ENCODE measurements around the gene CLDN6.

DNA sequence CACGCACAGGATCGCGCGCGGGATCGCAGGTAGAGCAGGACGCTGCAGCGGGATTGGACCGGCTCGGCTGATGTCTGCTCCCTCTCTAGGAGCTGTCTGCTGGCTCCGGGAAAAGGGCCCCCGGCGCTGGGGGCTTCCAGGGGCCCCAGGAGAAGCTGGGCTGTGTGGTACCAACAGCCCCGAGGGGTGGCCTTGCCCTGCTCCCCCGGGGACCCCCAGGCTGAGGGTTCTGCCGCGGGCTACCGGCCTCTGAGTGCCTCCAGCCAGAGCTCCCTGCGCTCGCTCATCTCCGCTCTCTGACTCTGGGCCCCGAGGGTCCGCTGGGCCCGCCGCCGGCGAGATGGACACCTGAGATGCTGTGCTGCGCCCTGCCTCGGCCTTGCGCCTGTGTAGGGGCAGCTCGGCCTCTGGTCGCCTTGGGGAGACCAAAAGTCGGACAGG lies 50.2 kb downstream of the CLDN6 start:
- TF ChIP-seq, protein P1, sequence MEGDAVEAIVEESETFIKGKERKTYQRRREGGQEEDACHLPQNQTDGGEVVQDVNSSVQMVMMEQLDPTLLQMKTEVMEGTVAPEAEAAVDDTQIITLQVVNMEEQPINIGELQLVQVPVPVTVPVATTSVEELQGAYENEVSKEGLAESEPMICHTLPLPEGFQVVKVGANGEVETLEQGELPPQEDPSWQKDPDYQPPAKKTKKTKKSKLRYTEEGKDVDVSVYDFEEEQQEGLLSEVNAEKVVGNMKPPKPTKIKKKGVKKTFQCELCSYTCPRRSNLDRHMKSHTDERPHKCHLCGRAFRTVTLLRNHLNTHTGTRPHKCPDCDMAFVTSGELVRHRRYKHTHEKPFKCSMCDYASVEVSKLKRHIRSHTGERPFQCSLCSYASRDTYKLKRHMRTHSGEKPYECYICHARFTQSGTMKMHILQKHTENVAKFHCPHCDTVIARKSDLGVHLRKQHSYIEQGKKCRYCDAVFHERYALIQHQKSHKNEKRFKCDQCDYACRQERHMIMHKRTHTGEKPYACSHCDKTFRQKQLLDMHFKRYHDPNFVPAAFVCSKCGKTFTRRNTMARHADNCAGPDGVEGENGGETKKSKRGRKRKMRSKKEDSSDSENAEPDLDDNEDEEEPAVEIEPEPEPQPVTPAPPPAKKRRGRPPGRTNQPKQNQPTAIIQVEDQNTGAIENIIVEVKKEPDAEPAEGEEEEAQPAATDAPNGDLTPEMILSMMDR (conservative IDR thresholded peaks at IDR 0.05; ENCODE audit: low read length): no peak
- TF ChIP-seq EZH2phosphoT487 (IDR thresholded peaks at IDR 0.05; ENCODE audit: borderline replicate concordance, low read depth, low read length): no peak
